Activated CD4-positive, alpha-beta T cell treated with anti-CD3 and anti-CD28 coated beads for 36 hours (primary cell): Measurements from ENCODE around the gene JAKMIP1. TPM values are rescaled to one million over a fixed set of nuclear protein-coding genes. Genes with fewer than 3 reads are reported as not detected.
"Not testable (repeated sequence)": the region's sequence is repeated elsewhere in the genome, so short reads cannot be mapped to it uniquely, and the experiment has no call there.

Experiments
- ATAC-seq: fragments of 200-7000 bp; cut with Tn5 transposase; one replicate; pipeline ENCODE4 v1.10.0; 2021; ENCODE audit warnings: mild to moderate bottlenecking, moderate library complexity
- CTCF ChIA-PET: fragments of 350-600 bp; sonication (Branson Sonifier 250); formaldehyde crosslinking; loops from one replicate; lab custom pipeline; 2021; ENCODE audit warnings: antibody characterized with exemption; lab: Charles Lee
- POLR2A ChIA-PET: fragments of 350-600 bp; sonication (Branson Sonifier 250); formaldehyde crosslinking; loops from one replicate; lab custom pipeline; 2021; ENCODE audit warnings: antibody characterized with exemption, inconsistent platforms; lab: Charles Lee
- DNase-seq: peaks from one replicate; pipeline ENCODE4 v3.0.0-alpha.2; 2020
- H3K27ac Mint-ChIP-seq: one replicate; pipeline ENCODE4 v1.8.0; 2021; ENCODE audit warnings: mixed read lengths
- H3K27me3 Mint-ChIP-seq: one replicate; pipeline ENCODE4 v1.8.0; 2021; ENCODE audit warnings: mixed read lengths
- H3K36me3 Mint-ChIP-seq: one replicate; pipeline ENCODE4 v1.8.0; 2021; ENCODE audit warnings: low read depth, mixed read lengths
- H3K4me1 Mint-ChIP-seq: one replicate; pipeline ENCODE4 v1.8.0; 2021; ENCODE audit warnings: mixed read lengths
- H3K4me3 Mint-ChIP-seq: one replicate; pipeline ENCODE4 v1.8.0; 2021; ENCODE audit warnings: mild to moderate bottlenecking, moderate library complexity, mixed read lengths
- H3K9me3 Mint-ChIP-seq: one replicate; pipeline ENCODE4 v1.8.0; 2021; ENCODE audit warnings: low read depth, mixed read lengths
- intact Hi-C, 2 experiments: fragments of 100-400 bp; cut with DNase I in 1 of 2; cut with micrococcal nuclease in 1 of 2; formaldehyde crosslinking; loops; one replicate each; pipeline versions ENCODE4 v1.14.2 to v1.15.1; 2022 to 2024; cut with DNase I, micrococcal nuclease
- total RNA-seq, 2 experiments: library from RNA; stranded (reverse); gene quantifications; one replicate each; pipeline ENCODE4 v1.2.3, GENCODE V29; 2021

The JAKMIP1 gene
- total RNA-seq, 2 experiments from 2014 or later: 3.1 to 3.9 TPM

DNA sequence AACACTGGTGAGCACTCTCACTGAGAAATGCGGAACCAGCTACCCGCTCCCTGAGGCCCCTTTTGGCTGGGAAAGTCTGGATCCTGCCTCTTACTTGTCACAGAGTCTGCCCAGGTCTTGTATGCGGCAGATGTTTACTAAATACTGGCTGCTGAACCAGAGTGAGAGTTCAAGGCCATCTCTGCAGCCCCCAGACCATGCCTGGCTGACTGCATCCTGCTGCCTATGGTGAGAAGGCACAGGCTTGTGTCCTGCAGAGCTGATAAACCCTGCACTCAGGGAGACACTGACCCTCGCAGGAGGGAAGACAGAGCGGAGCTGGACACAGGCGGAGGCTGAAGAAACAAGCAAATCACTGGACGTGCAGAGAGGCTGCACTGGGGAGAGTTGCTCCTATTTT lies 46.5 kb downstream of the JAKMIP1 start:
- ATAC-seq: no peak

DNA sequence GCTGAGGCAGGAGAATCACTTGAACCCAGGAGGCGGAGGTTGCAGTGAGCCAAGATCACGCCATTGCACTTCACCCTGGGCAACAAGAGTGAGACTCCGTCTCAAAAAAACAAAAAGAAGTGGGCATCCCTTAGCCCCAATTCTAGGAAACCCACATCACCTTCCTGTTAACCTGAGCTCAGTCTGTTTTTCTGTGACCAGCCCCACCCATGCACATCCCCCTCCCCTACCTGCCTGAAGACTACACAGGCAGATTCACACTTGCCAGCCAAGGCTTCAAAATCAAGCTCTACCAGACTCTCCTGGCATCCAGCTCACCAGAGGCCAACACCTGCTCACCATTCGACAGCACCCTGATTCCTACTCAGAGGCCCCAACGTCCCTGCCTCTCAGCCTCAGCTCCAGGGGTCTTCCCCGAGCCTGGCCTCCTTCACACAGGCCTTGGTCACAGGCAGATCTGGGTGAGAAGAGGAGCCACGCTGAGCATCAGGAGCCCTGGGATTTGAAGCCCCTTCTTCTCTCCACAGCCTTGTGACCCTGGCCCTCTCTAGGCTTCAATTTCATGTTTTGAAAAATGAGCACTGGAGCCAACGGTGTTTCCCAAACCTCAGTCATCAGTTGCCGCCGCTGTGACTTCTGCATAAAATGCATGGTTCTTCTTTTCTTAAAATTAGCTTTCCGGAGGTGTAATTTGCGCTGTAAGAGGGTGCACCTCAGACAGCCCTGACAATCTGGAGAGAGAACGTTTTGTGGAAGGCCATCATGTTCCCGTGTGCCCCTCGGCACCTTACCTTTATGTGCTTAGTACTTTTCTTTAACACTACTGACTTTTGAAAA lies 47.3 kb downstream of the JAKMIP1 start:
- POLR2A ChIA-PET: no interaction called here
- Mint-ChIP-seq H3K4me1 (peaks cover 11% of the 10 kb centered on the region), H3K36me3 (no peaks in the 10 kb centered on the region), H3K9me3 (no peaks in the 10 kb centered on the region), H3K27me3 (peaks cover 2% of the 10 kb centered on the region), H3K27ac (no peak overlapping the region), H3K4me3 (no peak overlapping the region)
- ATAC-seq (no peak), DNase-seq (no peak)
- CTCF ChIA-PET: no interaction called here
- intact Hi-C loops: no loop called here

More for the DNA sequence above, 46.5 kb downstream of the JAKMIP1 start:
- no peak overlapping the region for H3K4me3 Mint-ChIP-seq
- H3K27ac Mint-ChIP-seq: no peak overlapping the region
- ChIA-PET POLR2A (no interaction called here), CTCF (no interaction called here)
- H3K4me1 Mint-ChIP-seq: peaks cover 11% of the 10 kb centered on the region
- H3K27me3 Mint-ChIP-seq: peaks cover 2% of the 10 kb centered on the region
- no peaks in the 10 kb centered on the region for H3K36me3 Mint-ChIP-seq
- no peaks in the 10 kb centered on the region for H3K9me3 Mint-ChIP-seq
- intact Hi-C loops: no loop called here
- DNase-seq: no peak

DNA sequence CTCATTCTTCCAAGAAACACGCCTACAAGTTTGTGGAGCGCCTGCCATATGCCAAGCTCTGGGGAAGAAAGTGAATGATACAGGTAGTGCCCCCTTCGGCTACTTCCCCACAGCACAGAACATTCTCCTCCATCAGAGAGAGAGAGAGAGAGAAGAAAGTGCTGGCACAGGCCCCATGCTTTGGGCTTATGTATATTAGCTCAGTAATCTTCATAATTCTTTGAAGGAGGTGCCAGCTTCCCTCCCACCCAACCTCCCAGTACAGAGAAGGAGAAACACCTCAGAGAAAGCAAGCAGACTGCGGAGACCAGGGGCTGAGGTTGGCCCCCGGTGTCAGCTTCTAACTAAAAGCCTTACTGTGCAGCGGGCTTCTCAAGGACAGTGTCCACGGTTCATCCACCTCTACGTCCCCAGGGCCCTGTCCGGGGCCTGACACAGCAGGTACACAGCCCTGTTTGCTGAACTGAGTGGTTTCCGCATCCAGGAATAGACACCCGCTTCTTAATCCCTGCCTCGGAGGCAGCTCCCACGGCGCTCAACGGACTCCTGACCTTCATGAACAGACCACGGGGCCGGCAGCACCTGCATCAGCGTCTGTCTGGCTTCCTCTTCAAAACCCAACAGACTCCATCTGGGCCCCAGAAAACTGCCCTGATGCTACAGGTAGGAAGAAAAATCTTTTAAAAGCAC lies 50.2 kb downstream of the JAKMIP1 start:
- intact Hi-C loops: no loop called here
- Mint-ChIP-seq H3K4me3 (no peak overlapping the region), H3K4me1 (peaks cover 11% of the 10 kb centered on the region), H3K27ac (no peak overlapping the region), H3K36me3 (no peaks in the 10 kb centered on the region), H3K9me3 (no peaks in the 10 kb centered on the region), H3K27me3 (peaks cover 4% of the 10 kb centered on the region)
- ATAC-seq: no peak
- ChIA-PET CTCF (interaction anchor here (0.8 kb wide), 1 partner anchor 182 kb away, joined by 3 read pairs; no protein-coding TSS in a partner anchor), POLR2A (no interaction called here)
- DNase-seq: no peak

- no peaks in the 10 kb centered on the region for H3K36me3 Mint-ChIP-seq
- ATAC-seq: no peak
- H3K27ac Mint-ChIP-seq: no peak overlapping the region
- H3K27me3 Mint-ChIP-seq: peaks cover 2% of the 10 kb centered on the region
- DNase-seq: no peak
- intact Hi-C loops: no loop called here
- H3K4me3 Mint-ChIP-seq: no peak overlapping the region
- peaks cover 9% of the 10 kb centered on the region for H3K4me1 Mint-ChIP-seq
- POLR2A ChIA-PET: no interaction called here
- CTCF ChIA-PET: no interaction called here
- H3K9me3 Mint-ChIP-seq: peaks cover 5% of the 10 kb centered on the region
These were observed 51.7 kb downstream of the JAKMIP1 start for GRCh38 chr4:6148506-6149205.

DNA sequence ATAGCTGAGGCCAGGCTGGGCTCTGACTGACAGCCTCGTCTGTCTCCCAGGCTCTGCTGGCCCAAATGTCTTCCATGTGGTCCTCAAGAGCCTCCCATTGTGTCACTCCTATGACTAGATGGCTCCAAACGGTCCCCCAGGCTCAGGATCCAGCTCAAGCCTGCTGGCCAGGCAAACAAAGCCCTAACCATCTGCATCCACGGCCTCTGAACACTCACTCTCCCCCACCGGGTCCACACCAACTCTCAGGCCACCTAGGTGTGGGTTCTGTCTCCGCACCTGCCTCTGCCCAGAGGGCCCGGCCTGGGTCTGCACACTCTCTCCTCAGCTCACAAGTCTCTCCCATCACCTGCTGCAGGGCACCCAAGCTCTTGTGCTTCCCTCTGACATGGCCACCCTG lies 52.9 kb downstream of the JAKMIP1 start:
- intact Hi-C loops: no loop called here
- Mint-ChIP-seq H3K27me3 (peaks cover 2% of the 10 kb centered on the region), H3K9me3 (peaks cover 5% of the 10 kb centered on the region), H3K4me3 (no peak overlapping the region), H3K4me1 (peaks cover 4% of the 10 kb centered on the region), H3K36me3 (no peaks in the 10 kb centered on the region), H3K27ac (no peak overlapping the region)
- ATAC-seq: no peak
- CTCF ChIA-PET: no interaction called here
- POLR2A ChIA-PET: no interaction called here
- DNase-seq: no peak

DNA sequence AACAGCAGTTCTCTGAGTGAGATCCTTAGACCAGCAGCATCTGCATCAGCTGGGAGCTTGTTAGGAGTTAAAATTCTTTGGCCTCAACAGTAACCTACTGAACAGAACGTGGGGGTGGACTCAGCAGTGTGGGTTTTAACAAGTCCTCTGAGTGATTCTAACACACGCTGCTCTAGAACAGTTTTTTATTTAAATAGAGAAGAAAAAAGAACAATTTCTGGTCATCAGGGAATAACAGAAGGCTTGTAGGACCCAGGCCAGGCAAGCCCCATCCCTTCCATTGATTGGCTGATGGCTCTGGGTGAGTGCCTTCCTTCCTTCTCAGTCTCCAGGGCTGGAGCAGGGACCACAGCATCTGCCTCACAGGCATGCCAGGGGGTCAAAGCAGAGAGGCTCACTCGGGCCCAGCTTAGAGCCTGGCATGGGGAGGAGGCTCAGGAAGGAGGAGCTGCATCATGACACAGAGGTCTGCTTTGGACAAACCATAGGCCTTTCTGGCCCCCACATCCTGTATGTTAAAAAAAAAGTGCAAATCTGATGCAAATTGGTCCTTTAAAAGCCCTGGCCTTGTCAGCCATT lies 56.7 kb downstream of the JAKMIP1 start:
- Mint-ChIP-seq H3K27ac (no peak overlapping the region), H3K36me3 (no peaks in the 10 kb centered on the region), H3K27me3 (peaks cover 2% of the 10 kb centered on the region), H3K4me3 (no peak overlapping the region), H3K9me3 (peaks cover 5% of the 10 kb centered on the region), H3K4me1 (no peaks in the 10 kb centered on the region)
- CTCF ChIA-PET: no interaction called here
- ATAC-seq (no peak), DNase-seq (no peak)
- intact Hi-C loops: no loop called here
- POLR2A ChIA-PET: no interaction called here

- ChIA-PET CTCF (interaction anchor here (1.5 kb wide), 1 partner anchor 12 kb away, joined by 5 read pairs; no protein-coding TSS in a partner anchor), POLR2A (no interaction called here)
- Mint-ChIP-seq H3K27me3 (peaks cover 2% of the 10 kb centered on the region), H3K9me3 (peaks cover 5% of the 10 kb centered on the region), H3K4me3 (no peak overlapping the region), H3K4me1 (no peaks in the 10 kb centered on the region), H3K36me3 (no peaks in the 10 kb centered on the region), H3K27ac (no peak overlapping the region)
- DNase-seq (no peak), ATAC-seq (no peak)
- intact Hi-C loops: no loop called here
These were observed 57.3 kb downstream of the JAKMIP1 start for GRCh38 chr4:6142935-6143602.

DNA sequence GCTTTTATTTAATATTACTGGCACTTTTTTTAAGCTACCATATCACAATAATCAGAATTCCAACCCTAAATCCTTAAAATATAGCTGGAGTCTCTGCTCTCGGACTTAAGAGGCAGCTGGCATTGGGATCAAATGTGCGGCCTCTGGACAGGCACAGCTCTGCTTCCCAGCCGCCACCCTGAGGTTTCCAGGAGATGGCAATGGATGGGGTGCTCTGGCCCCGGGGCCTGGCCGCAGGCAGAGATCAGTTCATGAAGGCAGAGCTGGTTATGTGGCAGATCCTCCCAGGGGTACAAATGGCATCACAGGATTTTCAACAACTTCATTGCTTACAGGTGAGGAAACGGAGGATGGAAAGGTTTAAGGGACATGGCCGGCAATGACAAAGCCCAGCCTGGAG lies 57.8 kb downstream of the JAKMIP1 start:
- Mint-ChIP-seq H3K27me3 (no peaks in the 10 kb centered on the region), H3K4me3 (no peak overlapping the region), H3K27ac (no peak overlapping the region), H3K4me1 (no peaks in the 10 kb centered on the region), H3K36me3 (no peaks in the 10 kb centered on the region), H3K9me3 (peaks cover 5% of the 10 kb centered on the region)
- ATAC-seq (no peak), DNase-seq (no peak)
- POLR2A ChIA-PET: no interaction called here
- intact Hi-C loops: no loop called here
- CTCF ChIA-PET: interaction anchor here (1.1 to 1.5 kb wide), 2 partner anchors 10 to 13 kb away, joined by 4 to 5 read pairs; no protein-coding TSS in a partner anchor

GRCh38 chr4:6141554-6141953 lies 58.8 kb downstream of the JAKMIP1 start:
- no peaks in the 10 kb centered on the region for H3K27me3 Mint-ChIP-seq
- intact Hi-C loops: no loop called here
- CTCF ChIA-PET: interaction anchor here (1.1 to 1.5 kb wide), 2 partner anchors 9 to 13 kb away, joined by 4 to 5 read pairs; no protein-coding TSS in a partner anchor
- peaks cover 5% of the 10 kb centered on the region for H3K9me3 Mint-ChIP-seq
- H3K27ac Mint-ChIP-seq: no peak overlapping the region
- H3K4me1 Mint-ChIP-seq: no peaks in the 10 kb centered on the region
- no peak overlapping the region for H3K4me3 Mint-ChIP-seq
- POLR2A ChIA-PET: no interaction called here
- ATAC-seq (no peak), DNase-seq (no peak)
- no peaks in the 10 kb centered on the region for H3K36me3 Mint-ChIP-seq

- H3K27me3 Mint-ChIP-seq, intact Hi-C loops, H3K4me1 Mint-ChIP-seq, ATAC-seq, H3K4me3 Mint-ChIP-seq, H3K9me3 Mint-ChIP-seq, POLR2A ChIA-PET, H3K36me3 Mint-ChIP-seq, H3K27ac Mint-ChIP-seq, DNase-seq: not testable (repeated sequence)
- CTCF ChIA-PET: interaction anchor here (0.7 kb wide), 1 partner anchor 26 kb away, joined by 3 read pairs; no protein-coding TSS in a partner anchor
These were observed 59.3 kb downstream of the JAKMIP1 start for GRCh38 chr4:6141021-6141420.

DNA sequence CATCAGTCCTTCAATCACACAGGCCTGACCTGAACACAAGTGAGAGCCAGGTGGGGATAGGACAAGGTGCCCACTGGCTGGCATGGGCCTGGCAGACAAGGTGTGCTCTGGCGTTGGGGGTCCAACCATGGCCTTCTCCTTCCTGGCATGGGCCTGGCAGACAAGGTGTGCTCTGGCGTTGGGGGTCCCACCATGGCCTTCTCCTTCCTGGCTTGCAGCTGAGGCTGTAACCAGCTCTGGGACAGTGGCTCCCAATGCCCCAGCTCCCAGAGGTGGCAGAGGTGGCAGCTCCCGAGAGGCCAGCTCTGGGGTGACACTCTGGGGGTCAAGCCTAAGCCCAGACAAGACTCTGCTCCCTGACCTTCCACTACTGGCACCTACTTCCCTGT lies 62.6 kb downstream of the JAKMIP1 start:
- DNase-seq (no peak), ATAC-seq (no peak)
- intact Hi-C loops: no loop called here
- Mint-ChIP-seq H3K27me3 (no peaks in the 10 kb centered on the region), H3K4me1 (no peaks in the 10 kb centered on the region), H3K4me3 (no peak overlapping the region), H3K36me3 (no peaks in the 10 kb centered on the region), H3K27ac (no peak overlapping the region), H3K9me3 (no peaks in the 10 kb centered on the region)
- ChIA-PET POLR2A (no interaction called here), CTCF (no interaction called here)
